HepG2 (cell line): ENCODE results near the gene CD300LG. TPM values are rescaled to one million over a fixed set of nuclear protein-coding genes. Genes with fewer than 3 reads are reported as not detected.

Experiments
- AFF4 ChIP-seq: sonication (generic); formaldehyde crosslinking; IDR thresholded peaks from 2 replicates; pipeline ENCODE4 v1.4.0; 2020; ENCODE audit warnings: missing genetic modification reagents
- CHD4 ChIP-seq: fragments of 200-600 bp; sonication (generic); IDR thresholded peaks from 2 replicates; pipeline ENCODE4 v1.7.0; 2017; ENCODE audit warnings: mild to moderate bottlenecking, low read length, borderline replicate concordance
- FOSL2 ChIP-seq: sonication (generic); formaldehyde crosslinking; IDR thresholded peaks from 2 replicates; pipeline ENCODE4 v1.4.0; 2020; ENCODE audit warnings: missing genetic modification reagents
- HOXA5 ChIP-seq: sonication (generic); formaldehyde crosslinking; IDR thresholded peaks from 2 replicates; pipeline ENCODE4 v1.4.0; 2020; ENCODE audit warnings: missing genetic modification reagents
- IKZF1 ChIP-seq: fragments of 450-650 bp; IDR thresholded peaks from 2 replicates; pipeline ENCODE4 v1.7.1; 2016
- KAT8 ChIP-seq: IDR thresholded peaks from 2 replicates; pipeline ENCODE4 v1.6.1; 2016; ENCODE audit warnings: missing genetic modification reagents, missing compliant biosample characterization
- KLF16 ChIP-seq, 2 experiments: sonication (generic) in 1 of 2; formaldehyde crosslinking in 1 of 2; IDR thresholded peaks; 2 replicates each; pipeline versions ENCODE4 v1.6.1 to v1.8.0; 2016 to 2023; ENCODE audit warnings: missing genetic modification reagents in 2 of 2, missing compliant biosample characterization in 1 of 2
- KMT2A ChIP-seq: sonication (generic); formaldehyde crosslinking; IDR thresholded peaks from 2 replicates; pipeline ENCODE4 v1.4.0; 2020; ENCODE audit warnings: missing genetic modification reagents
- PHF5A ChIP-seq: IDR thresholded peaks from one replicate; pipeline ENCODE4 v1.6.1; 2018; ENCODE audit warnings: low read depth, missing genetic modification reagents; ENCODE audit not compliant: unreplicated experiment
- PRDM10 ChIP-seq: sonication (generic); formaldehyde crosslinking; IDR thresholded peaks from 2 replicates; pipeline ENCODE4 v1.4.0; 2020; ENCODE audit warnings: low read depth, missing genetic modification reagents
- RFX3 ChIP-seq: IDR thresholded peaks from 2 replicates; pipeline ENCODE4 v1.6.1; 2016; ENCODE audit warnings: missing biosample characterization, missing genetic modification reagents
- RXRB ChIP-seq: IDR thresholded peaks from 2 replicates; pipeline ENCODE4 v1.6.1; 2016; ENCODE audit warnings: borderline replicate concordance, missing genetic modification reagents, missing compliant biosample characterization
- SNAPC2 ChIP-seq: sonication (generic); formaldehyde crosslinking; IDR thresholded peaks from 2 replicates; pipeline ENCODE4 v1.8.1; 2022; ENCODE audit warnings: mild to moderate bottlenecking, missing genetic modification reagents
- SOX5 ChIP-seq: IDR thresholded peaks from 2 replicates; pipeline ENCODE4 v1.6.1; 2016; ENCODE audit warnings: borderline replicate concordance
- SRF ChIP-seq: IDR thresholded peaks from 2 replicates; pipeline ENCODE4 v1.6.1; 2011; ENCODE audit warnings: mild to moderate bottlenecking, low read depth, low read length, moderate library complexity
- ZNF274 ChIP-seq: sonication (generic); formaldehyde crosslinking; IDR thresholded peaks from 2 replicates; pipeline ENCODE4 v1.5.1; 2020; ENCODE audit warnings: mild to moderate bottlenecking, missing genetic modification reagents
- ZNF3 ChIP-seq: IDR thresholded peaks from 2 replicates; pipeline ENCODE4 v1.7.0; 2017; ENCODE audit warnings: inconsistent platforms
- ZNF333 ChIP-seq: sonication (generic); formaldehyde crosslinking; IDR thresholded peaks from 2 replicates; pipeline ENCODE4 v1.4.0; 2020; ENCODE audit warnings: mild to moderate bottlenecking, missing genetic modification reagents, borderline replicate concordance
- ZNF501 ChIP-seq: sonication (generic); formaldehyde crosslinking; IDR thresholded peaks from 2 replicates; pipeline ENCODE4 v1.5.1; 2020; ENCODE audit warnings: mild to moderate bottlenecking, moderate library complexity, missing genetic modification reagents
- ZNF629 ChIP-seq: sonication (generic); formaldehyde crosslinking; conservative IDR thresholded peaks from 2 replicates; pipeline ENCODE4 v1.5.0; 2020; ENCODE audit warnings: missing genetic modification reagents
- ZNF652 ChIP-seq: IDR thresholded peaks from 2 replicates; pipeline ENCODE4 v1.6.1; 2016; ENCODE audit warnings: low read depth, borderline replicate concordance
- ZNF792 ChIP-seq: IDR thresholded peaks from 2 replicates; pipeline ENCODE4 v1.6.1; 2016
- ZSCAN30 ChIP-seq: sonication (generic); formaldehyde crosslinking; IDR thresholded peaks from 2 replicates; pipeline ENCODE4 v1.5.0; 2020; ENCODE audit warnings: mild to moderate bottlenecking, missing genetic modification reagents
- polyA plus RNA-seq, 8 experiments: library from polyadenylated mRNA; depleted of rRNA in 3 of 8; stranded (reverse) in 7 of 8; unstranded in 1 of 8; fragments of >200 nt; fragmentation: Illumina TruSeq in 4 of 8; extraction: Trizol in 4 of 8; gene quantifications; 2 replicates each; pipeline versions ENCODE4 v1.2.1 to v1.2.3, GENCODE V29; 2011 to 2016; ENCODE audit warnings: low read depth in 4 of 8, missing spikeins in 1 of 8, mixed read lengths in 1 of 8; ENCODE audit not compliant: insufficient read depth in 1 of 8
- total RNA-seq, 5 experiments: library from RNA; depleted of rRNA; stranded (reverse); fragments of >200 nt; fragmentation: Illumina TruSeq; extraction: Trizol; gene quantifications; 2 replicates each; pipeline ENCODE4 v1.2.3, GENCODE V29; 2016; ENCODE audit warnings: low read depth in 1 of 5

Gene CD300LG
- total and polyA plus RNA-seq, 2 of the 13 experiments (the other 11 are each of a cell fraction or from before 2014, with no cell fraction given), result not detected

GRCh38 chr17:43832168-43832975 lies 14.6 kb upstream of the CD300LG start (continued):
- TF ChIP-seq AFF4 (CRISPR knock-in tag) (no peak), SRF (no peak), ZNF274 (peak; percentile 47; the same call in 1 of the 2 replicates), KLF16 (CRISPR knock-in tag; IDR thresholded peaks at IDR 0.05) (no peak), ZNF501 (CRISPR knock-in tag) (0 out of 2 replicates have a peak, but pooled peaks have one; percentile 36), RFX3 (CRISPR knock-in tag) (no peak), ZNF629 (CRISPR knock-in tag) (peak; percentile 63), ZNF792 (CRISPR knock-in tag) (no peak), FOSL2 (CRISPR knock-in tag) (peak; percentile 78), KMT2A (no peak), RXRB (CRISPR knock-in tag) (no peak), SOX5 (CRISPR knock-in tag) (no peak), SNAPC2 (CRISPR knock-in tag) (no peak), PHF5A (CRISPR knock-in tag) (no peak), IKZF1 (no peak), ZSCAN30 (CRISPR knock-in tag) (no peak), KAT8 (no peak), ZNF333 (CRISPR knock-in tag) (no peak), PRDM10 (CRISPR knock-in tag) (no peak), ZNF652 (CRISPR knock-in tag) (no peak), CHD4 (no peak), ZNF3 (CRISPR knock-in tag) (no peak), HOXA5 (CRISPR knock-in tag) (no peak)
